ENCODE measurements around the gene SRSF4. TPM values are rescaled to one million over a fixed set of nuclear protein-coding genes. Genes with fewer than 3 reads are reported as not detected.

The SRSF4 gene
- total and polyA plus RNA-seq, 2 of the 8 experiments (the other 6 are each of a cell fraction or from before 2014, with no cell fraction given): 34.9 to 86.5 TPM

- H3K79me2 ChIP-seq (ENCODE audit: control insufficient read depth in 1 of 2, insufficient read depth in 2 of 2, low read length in 2 of 2): no peaks in the 10 kb centered on the region; a peak in 1 of 4 replicates
- no peaks in the 10 kb centered on the region for H3K9me3 ChIP-seq (ENCODE audit: insufficient read depth in 2 of 2, low read depth in 1 of 2, low read length in 1 of 2)
- H2BK12ac ChIP-seq (ENCODE audit: low read depth, low read length): peak overlapping the region; percentile 95; the same call in 1 of the 2 replicates
- H2AFZ ChIP-seq (ENCODE audit: low read length): no peak overlapping the region
- peaks cover 0 to 42% (median 25%) of the 10 kb centered on the region in 4 experiments; a peak in 6 of 7 replicates for H3K27me3 ChIP-seq (replicated peaks in 1 of 4; ENCODE audit: control insufficient read depth in 3 of 4, extremely low read depth in 1 of 4, insufficient read depth in 3 of 4, low read length in 3 of 4)
- DNase-seq (ENCODE audit: low read depth in 1 of 2, low spot score in 2 of 2) (peak in 1 of 2 experiments; percentile 75), FAIRE-seq (no peak)
- peak overlapping the region; percentile 33 for H4K5ac ChIP-seq (ENCODE audit: insufficient read length, low read depth, low read length)
- H2BK120ac ChIP-seq (replicated peaks; ENCODE audit: low read depth, low read length): no peak overlapping the region
- peak overlapping the region; percentile 94 for H3K4ac ChIP-seq (replicated peaks; ENCODE audit: insufficient read length, low read depth, low read length)
- POLR2A ChIA-PET (ENCODE audit: partially characterized antibody): interaction anchor here (0.7 to 6.9 kb wide), 19 partner anchors 9 to 453 kb away, joined by 3 to 77 read pairs (median 5); partner anchors contain the start of genes EPB41, SRSF4 and YTHDF2
- H2BK15ac ChIP-seq (ENCODE audit: low read length): peak overlapping the region; percentile 72; the same call in 1 of the 2 replicates
- peak overlapping the region; percentile 60; the same call in 1 of the 2 replicates for H2BK5ac ChIP-seq (ENCODE audit: low read depth, low read length)
- H4K91ac ChIP-seq (replicated peaks; ENCODE audit: insufficient read length, low read length): peak overlapping the region; percentile 89
- H4K8ac ChIP-seq (ENCODE audit: extremely low read depth, insufficient read depth, low read length): peak overlapping the region; percentile 93
- no peak overlapping the region for H3K23ac ChIP-seq (ENCODE audit: insufficient read length)
- peak overlapping the region; percentile 39; the same call in 1 of the 2 replicates for H2AK5ac ChIP-seq (ENCODE audit: low read depth, low read length)
- CTCF ChIA-PET (ENCODE audit: partially characterized antibody): interaction anchor here (1.0 to 2.9 kb wide), 12 partner anchors 12 to 239 kb away, joined by 3 to 15 read pairs (median 4); no protein-coding TSS in a partner anchor
- peaks cover 30% of the 10 kb centered on the region; the same call in 1 of the 2 replicates for H3K23me2 ChIP-seq (ENCODE audit: low read depth, low read length)
- peak overlapping the region; percentile 86; the same call in 1 of the 2 replicates for H2BK20ac ChIP-seq (ENCODE audit: low read length)
- no peak overlapping the region for H3K14ac ChIP-seq (ENCODE audit: insufficient read length)
- no peaks in the 10 kb centered on the region for H3K36me3 ChIP-seq (ENCODE audit: control insufficient read depth in 2 of 4, insufficient read depth in 4 of 4, low read length in 3 of 4)
- H3K18ac ChIP-seq (ENCODE audit: extremely low read depth, low read length): peak overlapping the region; percentile 87
- 3% methylated on average over 47 of the region's 70 CpGs; no CpG with 5 or more reads in 1 of the 2 experiments for WGBS, 2 experiments (ENCODE audit: extremely low coverage in 1 of 2, insufficient coverage in 1 of 2, insufficient read length in 1 of 2, insufficient replicate concordance in 2 of 2, low coverage in 1 of 2, low lambda C conversion rate in 2 of 2, missing lambda C conversion rate in 1 of 2)
- peak overlapping the region; percentile 91 to 95 for H3K4me2 ChIP-seq (ENCODE audit: insufficient read depth in 1 of 2, low read depth in 2 of 2, low read length in 2 of 2)
- H3K79me1 ChIP-seq (ENCODE audit: low read depth, low read length): no peaks in the 10 kb centered on the region
- H3K56ac ChIP-seq (replicated peaks; ENCODE audit: insufficient read length, low read depth, low read length): peak overlapping the region; percentile 84
- peak overlapping the region in 2 of 4 experiments; percentile 16 to 64; a peak in 3 of 7 replicates for H3K9ac ChIP-seq (replicated peaks in 1 of 4; ENCODE audit: extremely low read depth in 1 of 4, low read depth in 3 of 4, low read length in 3 of 4)
- H4K20me1 ChIP-seq (replicated peaks in 1 of 2; ENCODE audit: control insufficient read depth in 1 of 2, insufficient read depth in 2 of 2, low read length in 2 of 2): peaks cover 0 to 4% of the 10 kb centered on the region in 2 experiments
- H3K4me3 ChIP-seq (ENCODE audit: extremely low read depth in 1 of 4, insufficient read depth in 2 of 4, low read depth in 3 of 4, low read length in 4 of 4): peak overlapping the region; percentile 51 to 91 (median 60)
- peaks cover 0 to 19% (median 9%) of the 10 kb centered on the region in 4 experiments; a peak in 6 of 7 replicates for H3K4me1 ChIP-seq (replicated peaks in 1 of 4; ENCODE audit: control insufficient read depth in 3 of 4, insufficient read depth in 4 of 4, low read length in 3 of 4)
- H3K27ac ChIP-seq (ENCODE audit: low read depth, low read length): no peak overlapping the region
- TF ChIP-seq CTBP2 (IDR thresholded peaks at IDR 0.05; ENCODE audit: borderline replicate concordance, insufficient read depth, insufficient read length, low read length): no peak
- TF ChIP-seq SUZ12 (IDR thresholded peaks at IDR 0.05; ENCODE audit: low read length): peak; percentile 82
- TF ChIP-seq HDAC2 (IDR thresholded peaks at IDR 0.05; ENCODE audit: borderline replicate concordance in 1 of 2, low read depth in 2 of 2, low read length in 2 of 2): 0 out of 4 replicates have a peak, but pooled peaks of 1 of the 2 experiments have one; percentile 6
- TF ChIP-seq GABPA (IDR thresholded peaks at IDR 0.05; ENCODE audit: borderline replicate concordance, insufficient read depth, low read length): 0 out of 2 replicates have a peak, but pooled peaks have one; percentile 5
- TF ChIP-seq EZH2 (IDR thresholded peaks at IDR 0.05; ENCODE audit: low read depth, low read length, severe bottlenecking): peak; percentile 72
- TF ChIP-seq EP300 (IDR thresholded peaks at IDR 0.05; ENCODE audit: borderline replicate concordance in 1 of 2, low read depth in 2 of 2, low read length in 2 of 2): no peak
- TF ChIP-seq RNF2 (IDR thresholded peaks at IDR 0.05; ENCODE audit: borderline replicate concordance, low read depth, low read length, missing control alignments, poor library complexity, severe bottlenecking): peak; percentile 64
- peak; percentile 53; the same call in 1 of the 2 replicates for TF ChIP-seq BACH1 (IDR thresholded peaks at IDR 0.05; ENCODE audit: low read length)
Observed at GRCh38 chr1:29123053-29123886, 58.4 kb downstream of the SRSF4 start.

Data from H1 (cell line).